SK-N-SH (cell line): ENCODE results near the gene GSTT2.
"Not testable (repeated sequence)": the region's sequence is repeated elsewhere in the genome, so short reads cannot be mapped to it uniquely, and the experiment has no call there.

Experiments
- CHD2 ChIP-seq: fragments of 150-350 bp; IDR thresholded peaks from 2 replicates; pipeline ENCODE4 v1.6.1; 2018; ENCODE audit warnings: low read length; ENCODE audit not compliant: partially characterized antibody
- CTCF ChIP-seq: fragments of 200-600 bp; sonication (generic); IDR thresholded peaks from 2 replicates; pipeline ENCODE4 v1.6.1; 2017; ENCODE audit warnings: antibody characterized with exemption, mild to moderate bottlenecking, moderate library complexity
- EZH2phosphoT487 ChIP-seq: fragments of 200-600 bp; sonication (generic); IDR thresholded peaks from 2 replicates; pipeline ENCODE4 v1.6.1; 2017; ENCODE audit warnings: low read depth, mixed run types, mild to moderate bottlenecking, antibody characterized with exemption, moderate library complexity, borderline replicate concordance
- GABPA ChIP-seq: IDR thresholded peaks from 2 replicates; pipeline ENCODE4 v1.4.0; 2012; ENCODE audit warnings: low read depth, mild to moderate bottlenecking
- MXI1 ChIP-seq: IDR thresholded peaks from 2 replicates; pipeline ENCODE4 v1.6.1; 2012; ENCODE audit warnings: mild to moderate bottlenecking, low read depth, low read length, improper control_type of control experiment
- PBX3 ChIP-seq: IDR thresholded peaks from 2 replicates; pipeline ENCODE4; 2012
- POLR2AphosphoS5 ChIP-seq: IDR thresholded peaks from 2 replicates; pipeline ENCODE4 v1.6.1; 2012; ENCODE audit warnings: low read depth, low read length
- RAD21 ChIP-seq: IDR thresholded peaks from 2 replicates; pipeline ENCODE4 v1.6.1; 2012; ENCODE audit warnings: mild to moderate bottlenecking, low read length
- RCOR1 ChIP-seq: fragments of 150-350 bp; IDR thresholded peaks from 2 replicates; pipeline ENCODE4 v1.6.1; 2017; ENCODE audit warnings: antibody characterized with exemption, low read length
- REST ChIP-seq: IDR thresholded peaks from 2 replicates; pipeline ENCODE4 v1.6.1; 2012; ENCODE audit warnings: mild to moderate bottlenecking, low read depth, low read length, moderate library complexity
- SMC3 ChIP-seq: IDR thresholded peaks from 2 replicates; pipeline ENCODE4 v1.6.1; 2012; ENCODE audit warnings: low read depth, low read length, improper control_type of control experiment

GRCh38 chr22:23977304-23977703, 2.6 kb upstream of the GSTT2 start:
- TF ChIP-seq CTCF, RAD21, SMC3, MXI1, PBX3, RCOR1, REST, GABPA, EZH2phosphoT487, POLR2AphosphoS5, CHD2: not testable (repeated sequence)
